Osteoblast (primary cell): ENCODE results near the gene HDAC4. TPM values are rescaled to one million over a fixed set of nuclear protein-coding genes. Genes with fewer than 3 reads are reported as not detected.

ENCODE experiments used
- DNase-seq: peaks from one replicate; pipeline ENCODE4 v3.0.0; 2011; ENCODE audit warnings: low spot score, mixed read lengths; ENCODE audit not compliant: insufficient read length; ENCODE audit errors: missing footprints
- H2AFZ ChIP-seq: 2 replicates; pipeline ENCODE4 v1.6.0; 2011; ENCODE audit warnings: mild to moderate bottlenecking, low read length
- H3K27ac ChIP-seq: 2 replicates; pipeline ENCODE4 v1.5.1; 2011; ENCODE audit warnings: mild to moderate bottlenecking, low read depth, low read length, moderate library complexity
- H3K27me3 ChIP-seq: 2 replicates; pipeline ENCODE4 v1.6.0; 2012; ENCODE audit warnings: mild to moderate bottlenecking, control low read depth, inconsistent platforms, low read length, moderate library complexity; ENCODE audit not compliant: insufficient read depth
- H3K36me3 ChIP-seq: 2 replicates; pipeline ENCODE4 v1.5.1; 2011; ENCODE audit warnings: mild to moderate bottlenecking, low read length, control low read depth, moderate library complexity; ENCODE audit not compliant: insufficient read depth
- H3K4me1 ChIP-seq: 2 replicates; pipeline ENCODE4 v1.5.1; 2011; ENCODE audit warnings: mild to moderate bottlenecking, low read length, control low read depth, moderate library complexity; ENCODE audit not compliant: insufficient read depth
- H3K4me2 ChIP-seq: 2 replicates; pipeline ENCODE4 v1.6.0; 2011; ENCODE audit warnings: mild to moderate bottlenecking, low read length; ENCODE audit not compliant: insufficient read depth
- H3K4me3 ChIP-seq: fragments of 200-600 bp; sonication (generic); 3 replicates; pipeline ENCODE4 v1.5.1; 2012; ENCODE audit warnings: mild to moderate bottlenecking, low read length, inconsistent platforms; ENCODE audit not compliant: insufficient read depth
- H3K79me2 ChIP-seq: 2 replicates; pipeline ENCODE4 v1.6.0; 2012; ENCODE audit warnings: mild to moderate bottlenecking, low read length, control low read depth, inconsistent platforms; ENCODE audit not compliant: insufficient read depth
- H3K9me3 ChIP-seq: 2 replicates; pipeline ENCODE4 v1.5.1; 2011; ENCODE audit warnings: low read depth, low read length, control low read depth
- H4K20me1 ChIP-seq: 2 replicates; pipeline ENCODE4 v1.6.0; 2012; ENCODE audit warnings: mild to moderate bottlenecking, low read length, control low read depth; ENCODE audit not compliant: insufficient read depth
- total RNA-seq: library from RNA; depleted of rRNA; stranded (reverse); fragments of >200 nt; gene quantifications from 2 replicates; pipeline ENCODE4 v1.2.3, GENCODE V29; 2012
- TF ChIP-seq, protein P1 (sequence below): IDR thresholded peaks from 2 replicates; pipeline ENCODE4 v1.5.1; 2011; ENCODE audit warnings: mild to moderate bottlenecking, low read depth, low read length, moderate library complexity; ENCODE audit errors: extremely low read depth

The HDAC4 gene
- total RNA-seq, 1 donor = 30.8 TPM

DNA sequence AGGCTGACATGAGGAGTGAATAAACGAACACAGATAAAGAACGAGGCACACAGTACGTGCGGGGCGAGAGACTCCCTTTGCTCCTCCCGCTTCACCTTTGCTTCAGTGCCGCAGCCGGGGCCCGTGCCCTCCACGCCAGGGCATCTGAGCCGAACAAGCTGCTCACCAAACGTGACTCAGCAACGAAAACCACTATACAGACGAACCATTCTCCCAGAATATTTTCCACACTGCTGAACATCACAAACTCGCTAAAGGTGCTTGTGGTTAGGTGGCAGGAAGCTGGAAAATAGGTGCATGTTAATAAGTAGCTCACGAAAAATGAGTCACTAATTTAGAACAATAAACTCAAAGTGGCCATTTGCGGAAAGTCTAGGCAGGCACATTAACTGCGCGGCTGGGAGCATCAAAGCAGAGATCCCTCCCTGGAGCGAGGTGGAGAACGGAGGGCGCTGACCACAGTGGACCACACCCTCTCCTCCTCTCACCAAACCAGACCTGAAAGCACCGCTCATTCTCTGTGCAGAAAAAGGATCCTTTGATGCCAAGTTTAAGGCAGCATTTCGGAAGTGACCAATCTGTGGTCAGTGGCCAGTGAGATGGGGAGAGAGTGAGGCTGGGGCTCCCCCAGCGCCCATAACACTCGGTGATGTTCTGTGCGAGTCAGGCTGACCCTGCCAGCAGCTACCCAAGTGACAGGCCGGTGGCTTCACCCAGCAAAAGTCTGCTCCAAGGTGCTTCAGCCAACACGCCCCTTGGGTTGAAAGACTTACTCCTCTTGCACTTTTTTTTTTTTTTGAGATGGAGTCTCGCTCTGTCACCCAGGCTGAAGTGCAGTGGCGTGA lies 153.2 kb downstream of the HDAC4 start:
- H3K4me3 ChIP-seq = no peak overlapping the region
- peaks cover 3% of the 10 kb centered on the region for H4K20me1 ChIP-seq
- H3K4me1 ChIP-seq = no peaks in the 10 kb centered on the region
- no peaks in the 10 kb centered on the region for H3K9me3 ChIP-seq
- H3K4me2 ChIP-seq = no peak overlapping the region
- H3K27ac ChIP-seq = no peak overlapping the region
- H3K27me3 ChIP-seq = no peaks in the 10 kb centered on the region
- H2AFZ ChIP-seq = no peak overlapping the region
- TF ChIP-seq, protein P1, sequence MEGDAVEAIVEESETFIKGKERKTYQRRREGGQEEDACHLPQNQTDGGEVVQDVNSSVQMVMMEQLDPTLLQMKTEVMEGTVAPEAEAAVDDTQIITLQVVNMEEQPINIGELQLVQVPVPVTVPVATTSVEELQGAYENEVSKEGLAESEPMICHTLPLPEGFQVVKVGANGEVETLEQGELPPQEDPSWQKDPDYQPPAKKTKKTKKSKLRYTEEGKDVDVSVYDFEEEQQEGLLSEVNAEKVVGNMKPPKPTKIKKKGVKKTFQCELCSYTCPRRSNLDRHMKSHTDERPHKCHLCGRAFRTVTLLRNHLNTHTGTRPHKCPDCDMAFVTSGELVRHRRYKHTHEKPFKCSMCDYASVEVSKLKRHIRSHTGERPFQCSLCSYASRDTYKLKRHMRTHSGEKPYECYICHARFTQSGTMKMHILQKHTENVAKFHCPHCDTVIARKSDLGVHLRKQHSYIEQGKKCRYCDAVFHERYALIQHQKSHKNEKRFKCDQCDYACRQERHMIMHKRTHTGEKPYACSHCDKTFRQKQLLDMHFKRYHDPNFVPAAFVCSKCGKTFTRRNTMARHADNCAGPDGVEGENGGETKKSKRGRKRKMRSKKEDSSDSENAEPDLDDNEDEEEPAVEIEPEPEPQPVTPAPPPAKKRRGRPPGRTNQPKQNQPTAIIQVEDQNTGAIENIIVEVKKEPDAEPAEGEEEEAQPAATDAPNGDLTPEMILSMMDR = no peak
- no peaks in the 10 kb centered on the region for H3K36me3 ChIP-seq
- peaks cover 5% of the 10 kb centered on the region for H3K79me2 ChIP-seq
- no peak for DNase-seq

DNA sequence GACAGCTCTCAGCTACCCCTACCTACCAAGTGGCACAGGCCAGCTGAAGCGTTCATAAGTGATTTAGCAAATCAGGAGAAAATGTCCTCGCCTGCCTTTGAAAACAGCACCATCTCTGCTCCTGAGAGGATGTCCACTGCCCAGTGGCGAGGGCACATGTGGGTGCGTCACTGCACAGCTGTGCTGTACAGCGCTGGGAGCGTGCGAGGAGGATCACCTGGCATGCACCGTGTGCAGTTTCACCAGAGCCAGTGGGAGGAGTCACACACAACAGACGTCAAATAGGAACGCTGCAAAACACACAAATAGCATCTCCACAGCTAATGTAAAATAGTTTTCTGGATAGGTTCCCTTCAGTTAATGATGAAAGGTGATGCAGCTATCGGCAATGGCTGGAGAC lies 154.1 kb downstream of the HDAC4 start:
- Histone ChIP-seq H3K27ac (no peak overlapping the region), H3K27me3 (no peaks in the 10 kb centered on the region), H2AFZ (no peak overlapping the region), H3K79me2 (no peaks in the 10 kb centered on the region), H3K9me3 (no peaks in the 10 kb centered on the region), H3K4me3 (no peak overlapping the region), H3K4me2 (no peak overlapping the region), H3K4me1 (no peaks in the 10 kb centered on the region), H3K36me3 (no peaks in the 10 kb centered on the region), H4K20me1 (peaks cover 3% of the 10 kb centered on the region)
- DNase-seq = no peak
- TF ChIP-seq, protein P1 = no peak

DNA sequence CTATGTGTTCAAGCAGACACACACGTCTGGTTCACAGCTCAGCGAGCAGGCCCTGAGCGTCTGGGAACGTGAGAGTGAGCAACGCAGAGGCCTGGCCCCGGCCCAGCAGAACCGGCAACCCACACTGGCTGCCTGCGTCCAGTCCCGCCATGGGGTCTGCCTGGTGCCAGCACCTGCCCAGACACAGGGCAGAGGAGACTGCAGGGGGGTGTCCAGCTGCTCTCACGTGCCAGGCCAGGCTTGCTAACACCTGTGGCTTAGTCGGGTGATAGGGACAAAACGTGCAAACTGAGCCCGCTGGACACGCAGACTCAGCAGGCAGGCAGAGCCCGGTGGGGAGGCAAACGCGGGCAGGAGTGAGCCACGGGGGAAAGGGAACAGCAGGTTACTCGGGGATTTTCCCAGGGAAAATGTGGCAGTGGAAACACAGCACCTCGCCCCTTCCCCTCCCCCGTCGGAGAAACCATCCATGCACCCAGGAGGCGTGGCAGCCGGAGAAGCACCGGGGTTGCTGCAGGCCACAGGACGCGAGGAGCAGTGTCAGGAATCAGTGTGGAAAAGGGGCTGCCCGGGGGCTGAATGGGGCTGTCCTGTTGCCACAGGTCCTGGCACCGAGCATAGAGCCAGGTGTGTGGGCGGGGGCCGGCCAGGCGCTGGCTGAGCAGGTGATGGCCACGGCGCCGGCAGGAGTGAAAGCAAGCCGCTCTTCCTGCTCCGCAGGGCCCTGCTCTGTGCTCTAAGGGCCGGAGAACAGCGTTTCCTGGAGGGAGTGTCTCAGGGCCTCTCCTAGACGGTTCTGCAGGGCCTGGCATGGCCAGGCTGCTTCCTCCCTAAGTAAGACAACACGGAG lies 154.7 kb downstream of the HDAC4 start:
- Histone ChIP-seq H4K20me1 (peaks cover 3% of the 10 kb centered on the region), H3K4me2 (no peak overlapping the region), H3K27ac (no peak overlapping the region), H3K79me2 (no peaks in the 10 kb centered on the region), H2AFZ (no peak overlapping the region), H3K36me3 (no peaks in the 10 kb centered on the region), H3K4me1 (no peaks in the 10 kb centered on the region), H3K27me3 (no peaks in the 10 kb centered on the region), H3K9me3 (no peaks in the 10 kb centered on the region), H3K4me3 (no peak overlapping the region)
- DNase-seq = no peak
- TF ChIP-seq, protein P1 = no peak

DNA sequence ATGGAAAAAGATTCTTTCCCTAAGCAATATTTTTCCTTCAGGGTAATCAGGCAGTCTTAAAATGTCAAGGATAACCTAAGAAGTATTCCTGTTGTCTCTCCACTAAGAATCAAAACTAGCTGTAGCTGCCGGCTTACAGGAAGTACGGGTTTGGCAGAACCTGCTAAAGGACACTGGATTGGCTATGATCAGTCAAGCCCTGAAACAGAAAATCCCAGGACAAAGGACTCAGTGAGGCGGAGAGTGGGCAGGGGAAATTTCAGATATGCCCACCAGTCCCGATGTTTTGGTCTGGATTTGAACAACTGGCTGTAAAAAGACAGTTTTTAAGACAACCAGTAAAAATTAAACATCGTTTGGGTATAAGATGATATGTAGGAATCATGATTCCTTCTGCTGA lies 155.7 kb downstream of the HDAC4 start:
- Histone ChIP-seq H3K36me3 (no peaks in the 10 kb centered on the region), H3K9me3 (no peaks in the 10 kb centered on the region), H3K4me1 (no peaks in the 10 kb centered on the region), H2AFZ (no peak overlapping the region), H3K27ac (no peak overlapping the region), H4K20me1 (peaks cover 3% of the 10 kb centered on the region), H3K27me3 (no peaks in the 10 kb centered on the region), H3K79me2 (no peaks in the 10 kb centered on the region), H3K4me2 (no peak overlapping the region), H3K4me3 (no peak overlapping the region)
- TF ChIP-seq, protein P1 = no peak
- DNase-seq = no peak
